Measurements from ENCODE around the gene RGS3.
"Not testable (repeated sequence)": the region's sequence is repeated elsewhere in the genome, so short reads cannot be mapped to it uniquely, and the experiment has no call there.

Gene RGS3

GRCh38 chr9:113547501-113547900 lies 84.0 kb downstream of the RGS3 start:
- DNase-seq (ENCODE audit: low read depth in 2 of 2), result no peak

DNA sequence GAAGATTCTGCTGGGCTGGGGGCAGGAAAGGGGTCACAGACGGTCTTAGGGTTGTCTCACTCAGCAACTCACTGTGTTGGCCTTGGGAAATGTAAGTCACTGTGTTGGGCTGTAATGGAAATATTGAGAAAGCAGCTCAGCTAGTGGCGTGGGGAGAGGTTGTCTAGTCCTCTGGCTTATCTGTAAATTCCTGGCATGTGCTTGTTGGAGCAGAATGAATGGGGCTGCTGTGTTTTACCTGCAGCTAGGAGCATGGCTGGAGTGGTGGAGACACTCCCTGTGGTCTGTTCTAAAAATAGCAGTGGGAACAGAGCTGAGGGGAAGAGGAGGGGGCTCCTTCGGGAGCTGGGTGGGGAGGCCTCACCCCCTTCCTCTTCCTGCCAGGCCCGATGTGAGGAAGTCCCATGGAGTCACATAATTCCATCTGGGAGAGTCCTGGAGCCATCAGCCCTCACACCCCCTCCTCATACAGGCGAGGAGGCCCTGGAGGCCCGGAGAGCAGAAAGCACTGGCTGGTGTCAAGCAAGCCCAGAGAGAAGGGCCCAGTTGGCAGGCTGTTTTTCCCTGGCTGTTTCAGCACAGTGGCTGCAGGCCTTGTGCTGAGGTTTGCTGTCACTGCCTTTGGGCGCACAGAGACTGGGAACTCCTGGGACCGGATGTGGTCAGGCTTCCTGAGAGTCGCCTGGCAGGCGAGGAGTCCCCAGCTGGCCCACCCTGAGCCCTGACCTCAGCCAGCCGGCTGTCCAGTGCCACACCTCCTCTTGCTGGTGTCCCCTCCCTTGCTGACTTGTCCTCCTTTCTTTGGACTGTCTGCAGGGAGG lies 84.9 kb downstream of the RGS3 start:
- peak; percentile 10 to 35 for DNase-seq (ENCODE audit: low read depth in 2 of 2)

DNA sequence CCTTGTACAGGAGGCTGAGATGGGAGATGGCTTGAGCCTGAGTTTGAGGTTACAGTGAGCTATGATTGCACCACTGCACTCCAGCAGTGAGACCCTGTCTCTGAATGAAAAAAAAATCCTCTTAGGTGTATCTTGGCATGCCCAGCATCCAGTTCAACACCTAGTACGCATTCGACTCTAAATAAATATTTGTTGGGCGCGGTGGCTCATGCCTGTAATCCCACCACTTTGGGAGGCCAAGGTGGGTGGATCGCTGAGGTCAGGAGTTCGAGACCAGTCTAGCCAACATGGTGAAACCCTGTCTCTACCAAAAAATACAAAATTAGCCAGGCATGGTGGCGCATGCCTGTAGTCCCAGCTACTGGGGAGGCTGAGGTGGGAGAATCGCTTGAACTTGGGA lies 86.4 kb downstream of the RGS3 start:
- not testable (repeated sequence) for DNase-seq (ENCODE audit: low read depth in 2 of 2)

- no peak for DNase-seq (ENCODE audit: low read depth in 2 of 2)
These were observed 93.5 kb downstream of the RGS3 start for GRCh38 chr9:113556877-113557593.

DNA sequence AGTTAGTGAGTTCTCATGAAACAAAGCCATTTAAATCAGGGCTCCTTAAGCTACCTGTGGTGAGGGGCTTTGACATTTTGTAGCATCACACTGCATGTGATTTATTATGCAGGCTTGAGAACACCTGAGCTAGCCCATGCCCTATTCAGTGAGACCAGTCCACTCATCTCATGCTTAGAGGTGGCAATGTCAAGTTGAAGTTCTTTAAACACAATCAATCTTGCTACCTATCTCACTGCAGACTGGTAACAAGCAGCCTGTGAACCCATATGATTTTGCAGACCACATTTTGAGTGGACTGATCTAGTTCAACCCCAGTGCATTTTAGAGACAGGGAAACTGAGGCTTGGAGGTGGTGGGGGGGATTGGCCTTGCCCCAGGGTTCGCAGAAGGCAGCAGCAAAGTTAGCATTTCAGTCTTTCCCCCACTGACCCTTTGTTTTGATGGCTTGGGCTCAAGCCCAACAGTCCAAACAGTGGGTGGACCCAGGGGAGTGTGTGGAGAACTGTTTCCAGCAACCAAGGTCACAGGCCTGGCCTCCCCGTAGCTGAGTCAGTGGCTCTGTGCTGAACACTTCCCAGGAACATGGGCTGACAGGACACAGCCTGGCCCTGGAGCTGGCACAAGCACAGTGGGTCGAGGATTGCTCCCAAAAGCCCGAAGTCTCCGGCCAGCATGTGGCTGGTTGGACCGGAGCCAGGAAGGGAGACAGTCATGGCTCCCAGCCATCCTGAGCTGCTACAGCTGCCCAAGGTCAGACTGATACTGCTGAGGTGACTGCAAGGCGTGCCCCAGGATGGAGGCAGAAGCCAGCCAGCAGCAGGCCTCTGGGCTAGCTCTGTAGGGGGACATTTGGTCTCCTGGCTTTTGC lies 95.3 kb downstream of the RGS3 start:
- no peak for DNase-seq (ENCODE audit: low read depth in 2 of 2)

DNA sequence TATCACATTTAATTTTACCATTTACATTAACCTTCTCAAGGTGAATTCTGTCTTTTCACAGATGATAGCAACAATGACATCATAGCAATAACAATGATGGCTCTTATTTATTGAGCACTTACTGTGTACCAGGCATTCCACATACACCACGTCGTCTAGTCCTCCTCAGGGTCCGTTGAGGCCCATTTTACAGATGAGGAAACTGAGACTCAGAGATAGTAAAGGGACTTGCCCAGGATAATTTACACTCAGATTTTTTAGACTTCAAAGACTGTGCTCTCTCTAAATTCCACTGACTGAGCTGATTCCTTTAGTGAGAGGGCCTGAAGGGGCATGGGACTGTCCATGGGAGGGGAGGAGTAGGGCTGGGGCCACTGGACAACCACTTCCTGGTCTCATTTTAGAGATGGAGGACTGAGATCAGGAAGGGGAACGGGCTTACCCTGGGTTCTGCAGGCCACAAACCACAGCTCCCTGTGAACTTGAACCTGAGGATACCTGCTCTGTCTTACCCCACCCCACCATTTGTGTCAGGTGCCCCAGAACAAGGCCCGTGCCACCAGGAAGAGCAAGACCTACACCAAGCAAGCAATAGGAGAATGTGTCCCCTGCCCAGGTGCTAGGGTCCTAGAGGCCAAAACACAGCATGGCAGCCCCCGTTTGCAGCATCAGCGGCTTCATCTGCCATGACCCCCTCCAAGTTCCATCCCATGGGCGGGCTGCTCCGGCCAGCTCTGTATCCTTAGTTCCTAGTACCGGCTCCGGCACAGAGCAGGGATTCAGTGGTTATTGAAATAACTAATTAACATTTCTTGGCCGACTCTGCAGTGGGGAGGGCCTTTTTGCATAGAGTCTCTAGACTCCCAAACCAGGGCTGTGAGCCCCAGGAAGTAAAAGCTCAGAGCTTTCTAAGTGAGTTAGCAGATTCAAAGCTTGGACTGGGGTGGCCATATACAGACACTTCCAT lies 96.6 kb downstream of the RGS3 start:
- DNase-seq (ENCODE audit: low read depth in 2 of 2), result no peak

DNA sequence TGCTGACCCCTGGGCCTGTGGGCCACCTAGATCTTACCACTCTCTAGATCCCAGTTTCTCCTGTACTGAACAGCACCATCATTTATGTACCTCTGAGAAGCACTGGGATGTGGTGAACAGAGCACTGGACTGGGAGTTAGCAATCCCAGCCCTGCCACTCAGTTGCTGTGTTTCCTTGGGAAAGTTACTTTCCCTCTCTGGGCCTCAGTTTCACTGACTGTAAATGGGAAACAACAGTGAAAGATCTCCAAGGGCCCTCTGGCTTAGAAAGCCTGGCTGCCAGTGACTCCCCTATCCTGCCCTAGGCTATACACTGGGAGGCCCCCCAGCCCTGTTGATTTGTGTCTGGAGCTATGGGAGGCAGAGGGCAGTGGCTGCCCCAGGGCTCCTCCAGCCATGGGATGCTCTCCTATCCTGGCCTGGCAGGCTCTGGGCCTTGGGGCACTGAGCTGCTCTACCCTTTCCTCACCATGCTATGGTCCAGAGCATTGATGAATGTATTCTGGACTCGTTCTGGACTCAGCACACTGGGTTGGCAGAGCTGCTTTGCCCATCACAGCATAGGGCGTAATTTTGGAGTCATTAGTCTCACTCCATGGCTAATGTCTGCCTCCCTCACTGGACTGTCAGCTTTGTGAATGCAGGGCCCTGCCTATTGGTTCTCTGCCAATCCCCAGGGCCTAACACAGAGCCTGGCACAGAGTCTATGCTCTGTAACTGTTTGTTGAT lies 99.3 kb downstream of the RGS3 start:
- no peak for DNase-seq (ENCODE audit: low read depth in 2 of 2)

DNA sequence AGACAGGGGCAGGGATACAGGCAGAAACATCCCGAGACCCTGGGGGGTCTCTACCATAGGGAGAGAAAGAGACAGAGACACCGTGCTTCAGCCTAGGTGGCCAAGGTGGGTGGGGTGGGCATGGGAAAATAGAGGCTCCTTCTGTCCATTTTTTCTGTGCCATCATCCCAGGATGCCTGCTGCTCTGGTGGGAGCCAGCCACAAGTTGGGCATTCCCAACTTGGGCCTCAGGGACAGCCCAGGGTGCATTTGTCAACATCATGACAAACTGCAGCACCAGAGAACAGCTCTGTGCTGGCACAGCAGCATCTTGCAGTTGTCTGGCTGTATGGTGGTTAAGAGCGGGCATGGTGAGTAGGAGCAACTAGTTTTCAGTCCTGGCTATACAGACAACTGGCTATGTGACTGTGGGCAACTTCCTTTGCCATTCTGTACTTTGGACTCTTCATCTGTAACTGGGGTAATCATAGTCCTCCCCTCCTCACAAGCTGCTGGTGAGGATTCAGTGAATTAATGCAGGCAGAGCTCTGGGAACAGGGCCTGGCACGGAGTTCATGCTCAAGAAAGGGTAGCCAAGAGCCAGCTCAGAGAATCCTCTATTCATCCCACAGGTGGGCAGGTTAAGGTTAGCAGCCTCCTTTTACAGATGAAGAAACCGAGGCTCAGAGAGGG lies 100.4 kb downstream of the RGS3 start:
- no peak for DNase-seq (ENCODE audit: low read depth in 2 of 2)

- DNase-seq (ENCODE audit: low read depth in 2 of 2), result no peak
These were observed 101.1 kb downstream of the RGS3 start for GRCh38 chr9:113564498-113565237.

GRCh38 chr9:113566016-113566711 lies 102.6 kb downstream of the RGS3 start:
- no peak for DNase-seq (ENCODE audit: low read depth in 2 of 2)

GRCh38 chr9:113566712-113567071 lies 103.2 kb downstream of the RGS3 start:
- DNase-seq (ENCODE audit: low read depth in 2 of 2), result no peak

GRCh38 chr9:113567361-113568080 lies 104.0 kb downstream of the RGS3 start:
- DNase-seq (ENCODE audit: low read depth in 2 of 2), result no peak

- DNase-seq (ENCODE audit: low read depth in 2 of 2), result no peak
These were observed 104.5 kb downstream of the RGS3 start for GRCh38 chr9:113568081-113568435.

GRCh38 chr9:113568571-113569321 lies 105.2 kb downstream of the RGS3 start:
- no peak for DNase-seq (ENCODE audit: low read depth in 2 of 2)

DNA sequence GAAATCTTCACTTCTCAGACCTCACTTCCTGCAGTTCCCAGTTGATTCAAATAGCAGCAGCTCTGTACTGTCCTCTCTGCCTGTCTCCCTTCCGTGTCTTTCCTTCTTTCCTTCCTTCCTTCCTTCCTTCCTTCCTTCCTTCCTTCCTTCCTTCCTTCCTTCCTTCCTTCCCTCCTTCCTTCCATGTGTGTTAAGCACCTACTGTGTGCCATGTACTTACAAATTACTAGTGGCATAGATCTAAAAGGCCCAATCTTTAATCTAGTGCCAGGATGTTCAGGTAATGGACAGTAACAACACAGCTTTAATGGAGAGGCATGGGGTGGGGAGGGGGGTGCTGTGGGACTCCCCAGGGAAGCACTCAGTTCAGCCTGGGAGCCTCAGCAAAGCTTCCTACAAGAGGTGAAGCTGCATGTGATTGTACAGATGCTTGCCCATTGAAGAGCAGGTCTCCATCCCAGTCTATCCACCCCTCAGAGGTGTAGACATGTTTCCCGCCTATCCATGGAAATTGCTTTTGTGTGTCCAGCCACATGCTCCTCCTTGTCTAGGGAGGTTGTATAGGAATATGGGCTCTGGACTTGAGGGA lies 106.0 kb downstream of the RGS3 start:
- DNase-seq (ENCODE audit: low read depth in 2 of 2), result no peak

- no peak for DNase-seq (ENCODE audit: low read depth in 2 of 2)
These were observed 106.6 kb downstream of the RGS3 start for GRCh38 chr9:113570106-113570505.

All from activated CD8-positive, alpha-beta memory T cell treated with anti-CD3 and anti-CD28 coated beads for 4 hours (primary cell).